GM21737 (cell line): ENCODE results near the gene SAMD11.

Source experiments
- ATAC-seq: cut with Tn5 transposase; IDR thresholded peaks from one replicate; pipeline ENCODE4 v1.9.1; 2021; ENCODE audit warnings: mild to moderate bottlenecking, moderate library complexity; ENCODE audit not compliant: unreplicated experiment

SAMD11 gene

GRCh38 chr1:962381-963300, 38.9 kb downstream of the SAMD11 start:
- ATAC-seq: no peak

- no peak for ATAC-seq
Observed at GRCh38 chr1:963301-963651, 39.6 kb downstream of the SAMD11 start.

DNA sequence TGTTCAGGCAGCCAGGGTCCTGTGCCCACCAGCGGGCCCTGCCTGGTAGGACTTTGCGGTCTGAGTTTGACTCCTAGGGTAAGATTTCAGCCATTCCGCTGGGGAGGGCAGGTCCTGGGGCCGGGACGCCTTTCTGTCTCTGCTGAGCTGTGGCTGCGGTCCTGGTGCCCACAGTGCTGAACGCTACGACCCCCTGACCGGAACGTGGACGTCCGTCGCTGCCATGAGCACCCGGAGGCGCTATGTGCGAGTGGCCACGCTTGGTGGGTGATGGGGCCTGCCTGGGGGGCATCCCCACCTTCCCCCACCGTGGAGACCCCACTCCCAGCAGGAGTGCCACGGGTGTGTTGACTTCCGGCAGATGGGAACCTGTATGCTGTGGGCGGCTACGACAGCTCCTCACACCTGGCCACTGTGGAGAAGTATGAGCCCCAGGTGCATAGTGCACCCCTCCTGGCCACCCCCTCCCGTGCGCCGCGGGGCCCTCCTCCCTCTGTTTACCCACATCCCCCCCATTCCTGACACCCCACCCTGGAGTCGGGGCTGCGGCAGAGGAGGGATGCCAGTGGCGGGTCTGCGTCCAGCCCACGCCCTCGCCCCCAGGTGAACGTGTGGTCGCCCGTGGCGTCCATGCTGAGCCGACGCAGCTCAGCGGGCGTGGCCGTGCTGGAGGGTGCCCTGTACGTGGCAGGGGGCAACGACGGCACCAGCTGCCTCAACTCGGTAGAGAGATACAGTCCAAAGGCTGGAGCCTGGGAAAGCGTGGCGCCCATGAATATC, 40.2 kb downstream of the SAMD11 start:
- no peak for ATAC-seq

DNA sequence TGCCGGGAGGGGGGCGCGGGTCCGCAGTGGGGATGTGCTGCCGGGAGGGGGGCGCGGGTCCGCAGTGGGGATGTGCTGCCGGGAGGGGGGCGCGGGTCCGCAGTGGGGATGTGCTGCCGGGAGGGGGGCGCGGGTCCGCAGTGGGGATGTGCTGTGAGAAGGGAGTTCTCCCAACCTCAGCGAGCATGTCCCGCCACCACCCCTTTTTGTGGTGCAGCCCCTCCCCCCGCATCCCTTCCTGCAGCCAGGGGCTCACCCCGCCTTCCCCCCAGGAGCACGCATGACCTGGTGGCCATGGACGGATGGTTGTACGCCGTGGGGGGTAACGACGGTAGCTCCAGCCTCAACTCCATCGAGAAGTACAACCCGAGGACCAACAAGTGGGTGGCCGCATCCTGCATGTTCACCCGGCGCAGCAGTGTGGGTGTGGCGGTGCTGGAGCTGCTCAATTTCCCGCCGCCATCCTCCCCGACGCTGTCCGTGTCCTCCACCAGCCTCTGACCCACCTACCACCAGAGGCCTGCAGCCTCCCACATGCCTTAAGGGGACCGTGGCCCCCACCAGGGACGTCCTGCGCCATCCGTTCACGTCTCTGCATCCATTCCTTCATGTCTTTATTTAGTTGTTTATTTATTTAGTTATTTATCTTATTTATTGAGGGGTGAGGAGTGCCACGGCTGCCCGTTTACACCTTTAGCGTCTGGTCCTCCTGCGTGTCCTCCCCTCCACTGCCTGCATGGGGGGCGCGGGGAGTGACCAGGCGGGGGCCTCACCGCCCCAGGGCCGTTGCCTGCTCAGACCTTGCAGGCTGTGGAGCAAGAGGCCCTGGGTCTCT, 41.2 kb downstream of the SAMD11 start:
- ATAC-seq: no peak

GRCh38 chr1:965526-966134, 41.9 kb downstream of the SAMD11 start:
- ATAC-seq: no peak

DNA sequence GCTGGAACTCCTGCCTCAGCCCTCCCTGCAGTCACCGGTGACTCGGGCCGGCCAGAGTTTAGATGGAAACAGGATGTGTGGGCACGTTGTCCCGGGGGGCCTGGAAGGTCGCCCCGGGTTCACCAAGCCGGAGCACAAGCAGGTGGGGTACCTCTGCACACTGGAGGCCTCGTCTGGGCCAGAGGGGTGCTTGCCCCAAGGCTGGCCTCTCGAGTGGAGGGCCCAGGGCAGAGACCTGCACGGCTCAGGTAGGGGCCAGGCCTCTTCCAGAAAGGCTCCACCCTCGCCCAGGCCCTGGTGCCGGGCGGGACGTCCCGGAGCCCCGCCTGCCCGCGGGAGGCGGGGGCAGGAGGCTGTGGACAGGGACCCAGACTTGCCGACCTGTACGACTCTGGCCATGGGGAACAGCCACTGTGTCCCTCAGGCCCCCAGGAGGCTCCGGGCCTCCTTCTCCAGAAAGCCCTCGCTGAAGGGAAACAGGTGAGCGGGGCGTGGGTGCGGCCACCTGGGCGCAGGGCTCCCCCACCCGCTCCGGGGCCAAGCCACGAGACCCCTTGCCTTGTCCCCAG, 42.5 kb downstream of the SAMD11 start, which contains the start of gene PLEKHN1:
Gene PLEKHN1, plus strand, starts transcription at position 348 of the 569 bp plus-strand sequence. Its CDS starts 50 bp downstream, at position 398.
- peak; percentile 19 for ATAC-seq

GRCh38 chr1:966704-967300, 43.1 kb downstream of the SAMD11 start:
- peak; percentile 55 for ATAC-seq

GRCh38 chr1:967466-968343, 44.0 kb downstream of the SAMD11 start:
- ATAC-seq: no peak

GRCh38 chr1:969260-969855, 45.6 kb downstream of the SAMD11 start:
- no peak for ATAC-seq

DNA sequence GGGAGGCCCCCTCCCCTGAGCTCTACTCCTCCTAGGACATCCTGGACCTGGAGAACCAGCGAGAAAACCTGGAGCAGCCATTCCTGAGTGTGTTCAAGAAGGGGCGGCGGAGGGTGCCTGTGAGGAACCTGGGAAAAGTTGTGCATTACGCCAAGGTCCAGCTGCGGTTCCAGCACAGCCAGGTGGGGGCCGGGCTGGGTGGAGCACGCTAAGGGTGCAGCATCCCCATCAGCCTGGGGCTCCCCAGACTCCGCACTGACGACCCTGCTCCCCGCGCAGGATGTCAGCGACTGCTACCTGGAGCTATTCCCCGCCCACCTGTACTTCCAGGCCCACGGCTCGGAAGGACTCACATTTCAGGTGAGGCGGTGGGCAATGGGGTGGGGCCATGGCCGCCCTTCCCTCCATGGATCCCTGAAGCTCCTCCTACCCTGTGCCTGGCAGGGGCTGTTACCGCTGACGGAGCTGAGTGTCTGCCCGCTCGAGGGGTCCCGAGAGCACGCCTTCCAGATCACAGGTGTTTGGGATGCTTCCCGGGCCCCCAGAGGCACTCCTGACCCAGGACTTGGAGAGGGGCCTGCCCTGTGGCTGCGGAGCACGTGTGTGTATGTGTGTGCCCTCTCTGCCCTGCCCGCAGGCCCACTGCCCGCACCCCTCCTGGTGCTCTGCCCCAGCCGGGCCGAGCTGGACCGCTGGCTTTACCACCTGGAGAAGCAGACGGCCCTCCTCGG, 46.7 kb downstream of the SAMD11 start:
- ATAC-seq: no peak

GRCh38 chr1:970973-971730, 47.4 kb downstream of the SAMD11 start:
- ATAC-seq: no peak

DNA sequence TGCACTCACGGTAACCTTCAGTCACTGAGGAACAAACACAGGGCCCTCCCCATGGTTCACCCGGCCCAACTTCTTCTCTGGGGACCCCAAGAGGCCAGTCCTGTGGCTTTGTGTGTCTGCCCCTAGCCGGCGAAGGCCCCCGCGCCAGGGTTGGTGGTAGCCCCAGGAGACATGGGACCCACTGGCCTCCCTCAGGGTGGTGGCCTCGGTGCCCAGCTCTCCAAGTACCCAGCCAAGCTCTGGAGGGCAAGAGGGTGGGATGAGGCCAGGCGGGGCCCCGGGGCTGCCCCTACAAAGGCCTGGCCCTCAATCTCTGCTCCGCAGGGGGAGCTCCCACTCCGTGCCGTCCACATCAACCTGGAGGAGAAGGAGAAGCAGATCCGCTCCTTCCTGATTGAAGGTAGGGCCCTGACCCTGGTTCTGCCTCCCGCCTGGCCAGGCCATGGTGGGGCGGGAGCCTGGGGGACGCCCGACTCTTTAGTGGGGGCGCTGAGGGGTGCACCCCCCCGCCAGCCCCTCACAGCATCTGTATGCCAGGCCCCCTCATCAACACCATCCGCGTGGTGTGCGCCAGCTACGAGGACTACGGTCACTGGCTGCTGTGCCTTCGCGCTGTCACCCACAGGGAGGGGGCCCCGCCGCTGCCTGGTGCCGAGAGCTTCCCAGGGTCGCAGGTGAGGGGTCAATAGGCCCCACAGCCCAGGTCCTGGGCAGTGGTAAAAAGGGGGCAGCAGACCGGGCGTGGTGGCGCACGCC, 48.2 kb downstream of the SAMD11 start:
- ATAC-seq: no peak

DNA sequence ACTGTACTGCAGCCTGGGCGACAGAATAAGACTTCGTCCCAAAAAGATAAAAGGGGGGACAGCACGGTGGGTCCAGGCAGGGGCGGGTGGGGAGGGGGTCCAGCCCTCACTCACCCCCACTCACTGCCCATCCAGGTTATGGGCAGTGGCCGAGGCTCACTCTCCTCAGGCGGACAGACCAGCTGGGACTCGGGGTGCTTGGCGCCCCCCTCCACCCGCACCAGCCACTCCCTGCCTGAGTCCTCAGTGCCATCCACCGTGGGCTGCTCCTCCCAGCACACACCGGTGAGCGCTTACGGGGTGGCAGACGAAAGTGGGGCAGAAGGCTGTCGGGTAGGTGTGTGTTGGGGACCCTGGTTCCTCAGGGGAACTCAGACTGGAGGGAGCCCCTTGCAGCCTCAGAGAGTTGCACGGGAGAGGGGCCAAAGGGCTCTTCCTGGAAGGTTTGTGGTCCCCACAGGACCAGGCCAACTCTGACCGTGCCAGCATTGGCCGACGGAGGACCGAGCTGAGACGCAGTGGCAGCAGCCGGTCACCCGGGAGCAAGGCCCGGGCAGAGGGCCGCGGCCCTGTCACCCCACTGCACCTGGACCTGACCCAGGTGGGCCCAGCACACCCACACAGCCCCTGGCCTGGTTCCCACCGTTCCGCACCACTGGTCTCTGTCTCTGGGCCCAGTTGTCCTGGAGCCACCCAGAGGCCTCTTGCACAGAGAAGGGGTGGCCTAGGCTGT, 49.2 kb downstream of the SAMD11 start:
- ATAC-seq: no peak

GRCh38 chr1:973459-974292, 50.0 kb downstream of the SAMD11 start:
- ATAC-seq: no peak

- no peak for ATAC-seq
Observed at GRCh38 chr1:974293-974640, 50.5 kb downstream of the SAMD11 start.
